Thymus (tissue), 11 donors: Measurements from ENCODE around the gene SELENOW. TPM values are rescaled to one million over a fixed set of nuclear protein-coding genes. Genes with fewer than 3 reads are reported as not detected.
"Not testable (repeated sequence)": the region's sequence is repeated elsewhere in the genome, so short reads cannot be mapped to it uniquely, and the experiment has no call there.

Experiments
- DNase-seq, 9 donors: peaks; one replicate each; pipeline ENCODE4 v3.0.0-alpha.2; 2013; ENCODE audit warnings: low spot score in 9 of 9, low read depth in 6 of 9, missing footprints in 1 of 9
- H3K27ac ChIP-seq, 2 donors: one replicate each; pipeline ENCODE4 v1.5.1; 2013; ENCODE audit warnings: control low read depth in 1 of 2, low read depth in 1 of 2, low read length in 1 of 2, mild to moderate bottlenecking in 1 of 2, moderate library complexity in 1 of 2
- H3K27me3 ChIP-seq, 2 donors: one replicate each; pipeline ENCODE4 v1.5.1; 2013; ENCODE audit warnings: low read length in 1 of 2; ENCODE audit not compliant: control insufficient read depth in 2 of 2, insufficient read depth in 1 of 2
- H3K36me3 ChIP-seq, 2 donors: one replicate each; pipeline ENCODE4 v1.5.1; 2013; ENCODE audit warnings: low read length in 1 of 2, mild to moderate bottlenecking in 1 of 2, moderate library complexity in 1 of 2; ENCODE audit not compliant: control insufficient read depth in 2 of 2, insufficient read depth in 2 of 2
- H3K4me1 ChIP-seq, 2 donors: one replicate each; pipeline ENCODE4 v1.5.1; 2013; ENCODE audit warnings: low read length in 2 of 2; ENCODE audit not compliant: control insufficient read depth in 2 of 2, insufficient read depth in 2 of 2
- H3K4me3 ChIP-seq, 2 donors: one replicate each; pipeline ENCODE4 v1.5.1; 2013; ENCODE audit warnings: low read length in 2 of 2, control low read depth in 1 of 2, mild to moderate bottlenecking in 1 of 2
- H3K9me3 ChIP-seq, 2 donors: one replicate each; pipeline ENCODE4 v1.5.1; 2013; ENCODE audit warnings: low read length in 1 of 2, mild to moderate bottlenecking in 1 of 2; ENCODE audit not compliant: control insufficient read depth in 2 of 2, insufficient read depth in 1 of 2
- WGBS: extraction: QIAGEN DNeasy Blood & Tissue Kit; methylation state at CpG from one replicate; pipeline ENCODE4 v1.1.7; 2013; 5-methylcytosine and 5-hydroxymethylcytosine counted together
- polyA plus RNA-seq: library from polyadenylated mRNA; stranded (reverse); fragments of 200-250 nt; gene quantifications from one replicate; pipeline ENCODE4 v1.2.3, GENCODE V29; 2013
- total RNA-seq: library from RNA; stranded (reverse); fragments of 120-200 nt; gene quantifications from one replicate; pipeline ENCODE4 v1.2.4, GENCODE V29; 2013
- donor health status: healthy.

Gene SELENOW
- total and polyA plus RNA-seq, 2 donors: 198 to 349 TPM

GRCh38 chr19:47761566-47761965, 16.9 kb upstream of the SELENOW start:
- 93% methylated on average over 5 of the region's 5 CpGs for WGBS

GRCh38 chr19:47762151-47762550, 16.4 kb upstream of the SELENOW start:
- Histone ChIP-seq H3K4me3 (no peak overlapping the region), H3K27ac (no peak overlapping the region), H3K4me1 (peaks cover 0 to 5% of the 10 kb centered on the region in 2 donors), H3K27me3 (peaks cover 0 to 2% of the 10 kb centered on the region in 2 donors), H3K36me3 (peaks cover 20 to 28% of the 10 kb centered on the region in 2 donors), H3K9me3 (no peaks in the 10 kb centered on the region)
- DNase-seq: no peak
- 96% methylated on average over 3 of the region's 3 CpGs for WGBS

More at GRCh38 chr19:47761566-47761965, 16.9 kb upstream of the SELENOW start:
- Histone ChIP-seq H3K4me3 (no peak overlapping the region), H3K27me3 (peaks cover 0 to 2% of the 10 kb centered on the region in 2 donors), H3K4me1 (peaks cover 0 to 5% of the 10 kb centered on the region in 2 donors), H3K9me3 (no peaks in the 10 kb centered on the region), H3K36me3 (peaks cover 25 to 34% of the 10 kb centered on the region in 2 donors), H3K27ac (no peak overlapping the region)
- DNase-seq: no peak

DNA sequence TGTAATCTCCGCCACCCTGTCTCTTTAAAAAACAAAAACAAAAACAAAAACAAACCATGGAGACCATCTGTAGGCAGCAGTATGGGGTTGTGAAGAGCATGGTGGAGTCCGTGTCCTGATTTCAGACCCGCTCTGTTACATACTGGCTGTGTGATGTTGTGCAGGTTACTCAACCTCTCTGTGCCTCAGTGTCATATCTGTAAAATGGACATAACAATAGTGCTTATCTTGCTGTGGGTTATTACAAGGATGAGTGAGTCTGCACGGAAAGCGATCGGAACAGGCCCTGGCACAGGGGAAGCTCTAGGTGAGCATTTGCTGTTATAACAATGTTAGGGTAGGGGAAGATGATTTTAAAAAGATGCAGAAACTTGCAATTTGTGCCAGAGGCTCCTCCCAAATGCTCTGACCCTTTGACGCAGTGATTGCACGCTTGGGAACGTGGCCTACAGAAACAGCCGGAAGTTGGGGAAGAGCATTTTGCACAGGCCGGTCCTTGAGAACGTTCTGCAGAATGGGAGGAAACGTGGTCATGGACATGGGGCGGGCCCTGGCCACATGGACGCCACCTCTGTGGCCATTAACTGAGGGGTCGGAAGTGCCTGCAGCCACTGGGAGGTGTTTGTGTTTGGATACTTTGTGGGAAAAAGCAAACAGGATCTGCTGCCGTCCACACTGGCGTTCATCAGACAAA, 15.7 kb upstream of the SELENOW start:
- Histone ChIP-seq H3K27ac (no peak overlapping the region), H3K9me3 (no peaks in the 10 kb centered on the region), H3K27me3 (peaks cover 0 to 2% of the 10 kb centered on the region in 2 donors), H3K4me3 (no peak overlapping the region), H3K36me3 (peaks cover 13 to 23% of the 10 kb centered on the region in 2 donors), H3K4me1 (peaks cover 0 to 5% of the 10 kb centered on the region in 2 donors)
- no peak for DNase-seq
- 94% methylated on average over 18 of the region's 18 CpGs for WGBS

GRCh38 chr19:47764705-47765104, 13.8 kb upstream of the SELENOW start:
- H3K27ac ChIP-seq, H3K4me1 ChIP-seq: not testable (repeated sequence)
- WGBS: 92% methylated on average over 3 of the region's 3 CpGs

DNA sequence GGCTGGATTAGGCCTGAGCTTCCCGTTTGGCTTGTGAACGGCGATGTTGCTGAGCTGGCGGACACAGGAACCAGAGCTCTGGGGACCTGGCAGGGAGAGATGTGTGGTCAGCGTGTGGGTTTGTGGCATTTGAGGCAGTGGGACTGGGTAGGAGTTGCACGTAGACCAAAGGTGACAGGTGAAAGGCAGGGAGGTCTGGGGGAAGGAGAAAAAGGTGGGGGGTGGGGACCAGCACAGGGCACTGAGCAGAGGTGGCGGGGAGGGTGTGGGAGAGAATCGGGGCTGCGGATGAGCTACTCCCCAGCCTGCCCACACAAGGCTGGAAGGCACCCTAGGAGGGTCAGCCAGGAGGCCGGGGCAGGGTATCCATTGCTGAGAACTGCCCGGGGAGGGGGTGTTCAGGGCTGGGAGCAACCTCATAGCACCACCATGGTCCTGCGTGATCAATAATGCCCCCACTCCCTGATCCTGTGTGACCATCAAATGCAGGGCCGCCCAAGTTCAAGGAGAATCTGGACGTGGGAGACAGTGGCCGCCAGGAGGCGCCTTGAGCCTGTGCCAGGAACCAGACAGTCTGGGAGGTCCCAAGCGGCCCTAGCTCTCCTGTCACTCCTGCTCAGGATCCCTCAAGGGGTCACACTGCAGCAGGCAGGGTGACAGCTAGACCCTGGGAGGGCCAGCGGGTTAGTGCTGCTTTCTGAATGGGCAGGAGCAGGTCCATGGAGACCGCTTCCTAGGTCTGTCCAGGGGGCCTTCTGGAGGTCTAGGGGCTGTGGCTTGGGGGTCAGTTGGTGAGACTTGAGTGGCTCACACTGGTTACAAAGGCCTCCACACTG, 12.8 kb upstream of the SELENOW start:
- Histone ChIP-seq H3K4me3 (no peak overlapping the region), H3K4me1 (peaks cover 10 to 14% of the 10 kb centered on the region in 2 donors), H3K27me3 (peaks cover 0 to 2% of the 10 kb centered on the region in 2 donors), H3K27ac (no peak overlapping the region), H3K9me3 (no peaks in the 10 kb centered on the region), H3K36me3 (no peaks in the 10 kb centered on the region)
- 64% methylated on average over 19 of the region's 19 CpGs for WGBS
- peak in 2 of 9 donors; percentile 58 to 65 for DNase-seq

More at GRCh38 chr19:47764705-47765104, 13.8 kb upstream of the SELENOW start:
- not testable (repeated sequence) for H3K9me3 ChIP-seq, H3K36me3 ChIP-seq, DNase-seq, H3K27me3 ChIP-seq, H3K4me3 ChIP-seq

DNA sequence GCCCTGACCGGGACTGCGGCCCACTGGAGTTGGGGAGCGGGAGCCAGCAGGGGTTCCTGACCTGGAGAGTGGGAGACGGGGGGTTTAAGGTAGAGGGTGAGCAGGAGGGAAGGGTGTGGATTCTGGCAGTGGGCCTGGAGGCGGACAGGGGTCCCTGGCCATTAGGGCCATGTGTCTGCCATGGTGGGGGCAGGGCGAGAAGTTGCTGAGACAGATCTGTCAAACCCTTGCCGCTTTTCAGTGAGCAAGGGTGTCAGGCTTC, 12.2 kb upstream of the SELENOW start:
- Histone ChIP-seq H3K27ac (no peak overlapping the region), H3K9me3 (no peaks in the 10 kb centered on the region), H3K36me3 (no peaks in the 10 kb centered on the region), H3K4me1 (peaks cover 10 to 19% of the 10 kb centered on the region in 2 donors), H3K4me3 (no peak overlapping the region), H3K27me3 (peaks cover 0 to 2% of the 10 kb centered on the region in 2 donors)
- 96% methylated on average over 7 of the region's 7 CpGs for WGBS
- no peak for DNase-seq

DNA sequence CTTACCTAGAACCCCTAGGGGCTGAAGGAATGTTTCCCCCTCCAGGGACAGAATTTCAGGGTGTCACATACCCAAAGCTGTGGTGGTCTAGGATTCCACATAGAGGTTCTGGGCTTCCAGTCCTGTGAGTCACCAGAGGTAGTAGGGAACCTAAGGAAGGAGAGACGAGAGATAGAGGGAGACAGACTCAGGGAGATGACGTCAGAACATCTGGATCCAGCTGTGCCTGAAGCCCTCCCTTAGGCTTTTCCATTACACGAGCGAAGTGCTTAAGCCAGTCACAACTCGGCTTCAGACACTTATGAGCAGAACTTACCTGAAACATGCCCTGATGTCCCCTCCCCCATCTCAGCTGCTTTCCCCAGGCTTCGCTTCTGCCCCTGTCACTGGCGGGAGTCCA, 11.8 kb upstream of the SELENOW start:
- H3K4me1 ChIP-seq: peaks cover 10 to 20% of the 10 kb centered on the region in 2 donors
- peaks cover 0 to 2% of the 10 kb centered on the region in 2 donors for H3K27me3 ChIP-seq
- H3K36me3 ChIP-seq: no peaks in the 10 kb centered on the region
- no peak overlapping the region for H3K4me3 ChIP-seq
- H3K9me3 ChIP-seq: no peaks in the 10 kb centered on the region
- DNase-seq: no peak
- whole genome bisulfite sequencing: 91% methylated on average over 7 of the region's 7 CpGs
- H3K27ac ChIP-seq: no peak overlapping the region

DNA sequence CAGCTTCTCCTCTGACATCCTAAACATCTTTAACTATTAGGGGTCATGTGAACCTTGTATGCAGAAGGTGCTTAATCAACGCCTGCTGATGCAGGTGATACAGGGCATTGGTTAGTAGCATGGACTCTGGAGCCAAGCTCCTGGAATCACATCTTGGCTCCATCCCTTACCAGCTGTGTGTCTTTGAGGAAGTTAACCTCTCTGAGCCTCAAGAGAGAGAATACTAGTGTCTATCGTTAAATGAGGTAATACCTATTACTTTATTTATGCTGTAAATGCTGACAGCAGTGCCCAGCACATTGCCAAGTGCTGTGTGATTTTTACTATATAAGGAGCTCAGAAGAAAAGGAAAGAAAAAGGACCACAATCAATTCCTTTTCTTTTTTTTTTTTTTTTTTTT, 11.2 kb upstream of the SELENOW start:
- H3K4me3 ChIP-seq: no peak overlapping the region
- H3K36me3 ChIP-seq: no peaks in the 10 kb centered on the region
- DNase-seq: no peak
- peaks cover 10 to 20% of the 10 kb centered on the region in 2 donors for H3K4me1 ChIP-seq
- H3K27me3 ChIP-seq: peaks cover 0 to 2% of the 10 kb centered on the region in 2 donors
- 97% methylated on average over 2 of the region's 2 CpGs for WGBS
- H3K27ac ChIP-seq: no peak overlapping the region
- no peaks in the 10 kb centered on the region for H3K9me3 ChIP-seq

DNA sequence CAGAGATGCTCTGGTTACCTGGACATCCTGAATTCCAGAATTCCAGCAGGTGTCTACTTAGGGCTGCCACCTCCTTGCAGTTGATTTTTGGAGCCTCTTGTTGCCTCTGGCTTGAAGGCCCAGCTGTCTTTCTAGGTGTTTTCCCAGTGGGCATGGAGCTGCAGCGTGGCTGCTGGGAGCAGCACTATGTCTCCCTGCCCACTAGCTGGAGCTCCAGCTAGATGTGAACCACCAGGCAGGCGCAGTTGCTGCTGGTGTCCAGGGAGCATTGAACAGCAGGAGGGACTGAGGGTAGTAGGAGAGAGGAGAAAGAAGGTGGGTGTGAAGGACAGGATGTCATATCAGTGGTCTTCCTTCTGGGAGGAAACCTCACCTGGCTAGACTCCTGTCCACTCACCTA, 9.9 kb upstream of the SELENOW start:
- no peak for DNase-seq
- peaks cover 10 to 20% of the 10 kb centered on the region in 2 donors for H3K4me1 ChIP-seq
- no peak overlapping the region for H3K4me3 ChIP-seq
- H3K9me3 ChIP-seq: no peaks in the 10 kb centered on the region
- peaks cover 0 to 2% of the 10 kb centered on the region in 2 donors for H3K27me3 ChIP-seq
- no peak overlapping the region for H3K27ac ChIP-seq
- no peaks in the 10 kb centered on the region for H3K36me3 ChIP-seq
- 95% methylated on average over 2 of the region's 2 CpGs for WGBS
